Panc1 (cell line): Measurements from ENCODE around the gene APMAP. TPM values are rescaled to one million over a fixed set of nuclear protein-coding genes. Genes with fewer than 3 reads are reported as not detected.

ENCODE experiments used
- ATAC-seq: fragments of 200-7000 bp; cut with Tn5 transposase; 2 replicates; pipeline ENCODE4 v1.9.1; 2020; ENCODE audit warnings: mild to moderate bottlenecking, moderate library complexity
- BruUV-seq: library from RNA; stranded (reverse); fragments of 400-500 nt; replicated peaks from 2 replicates; lab custom pipeline; 2021; lab: Mats Ljungman, UMichigan
- CTCF ChIA-PET: fragments of 300-600 bp; sonication (Branson Sonifier 250); formaldehyde crosslinking; loops from one replicate; lab custom pipeline; 2022; ENCODE audit warnings: antibody characterized with exemption; lab: Charles Lee
- POLR2A ChIA-PET: fragments of 300-600 bp; sonication (Branson Sonifier 250); formaldehyde crosslinking; loops from one replicate; lab custom pipeline; 2022; ENCODE audit warnings: antibody characterized with exemption; lab: Charles Lee
- DNase-seq: peaks from one replicate; pipeline ENCODE4 v3.0.0-alpha.2; 2010; ENCODE audit warnings: low read depth, low spot score
- H3K27ac ChIP-seq: 2 replicates; pipeline ENCODE4 v1.5.1; 2011; ENCODE audit warnings: mild to moderate bottlenecking, low read length, inconsistent platforms
- H3K27me3 ChIP-seq: fragments of 200-500 bp; sonication (Bioruptor generic); 2 replicates; pipeline ENCODE4 v1.6.0; 2014; ENCODE audit warnings: low read length, inconsistent platforms; ENCODE audit not compliant: control insufficient read depth, insufficient read depth
- H3K36me3 ChIP-seq: fragments of 200-500 bp; sonication (Bioruptor generic); 2 replicates; pipeline ENCODE4 v1.5.1; 2014; ENCODE audit warnings: inconsistent platforms, mild to moderate bottlenecking, low read length, moderate library complexity; ENCODE audit not compliant: control insufficient read depth, insufficient read depth
- H3K4me1 ChIP-seq: 2 replicates; pipeline ENCODE4 v1.5.1; 2011; ENCODE audit warnings: inconsistent platforms, mild to moderate bottlenecking, low read length, moderate library complexity; ENCODE audit not compliant: control insufficient read depth, insufficient read depth
- H3K4me3 ChIP-seq, 2 experiments: 2 replicates each; pipeline ENCODE4 v1.5.1; 2011 to 2012; ENCODE audit warnings: low read depth in 2 of 2, low read length in 2 of 2, mild to moderate bottlenecking in 2 of 2, inconsistent platforms in 1 of 2, moderate library complexity in 1 of 2
- H3K9me3 ChIP-seq: fragments of 200-500 bp; sonication (Bioruptor generic); 2 replicates; pipeline ENCODE4 v1.5.1; 2014; ENCODE audit warnings: low read depth, mild to moderate bottlenecking, inconsistent platforms, low read length, moderate library complexity; ENCODE audit not compliant: control insufficient read depth, insufficient read depth
- CTCF ChIP-seq: fragments of 450-650 bp; IDR thresholded peaks from 2 replicates; pipeline ENCODE4 v1.5.1; 2017; ENCODE audit warnings: mild to moderate bottlenecking
- POLR2AphosphoS5 ChIP-seq: IDR thresholded peaks from 2 replicates; pipeline ENCODE4 v1.6.1; 2012; ENCODE audit warnings: mild to moderate bottlenecking, low read depth, low read length, moderate library complexity
- REST ChIP-seq, 2 experiments: IDR thresholded peaks; 2 replicates each; pipeline ENCODE4 v1.6.1; 2011 to 2012; ENCODE audit warnings: low read depth in 2 of 2, control low read depth in 1 of 2, low read length in 1 of 2, mild to moderate bottlenecking in 1 of 2, moderate library complexity in 1 of 2; ENCODE audit not compliant: insufficient read depth in 1 of 2
- SIN3A ChIP-seq: IDR thresholded peaks from 2 replicates; pipeline ENCODE4 v1.6.1; 2012; ENCODE audit warnings: low read depth, mild to moderate bottlenecking, low read length, moderate library complexity, borderline replicate concordance; ENCODE audit not compliant: insufficient read depth
- TCF7L2 ChIP-seq: IDR thresholded peaks from 2 replicates; pipeline ENCODE4 v1.6.1; 2011; ENCODE audit warnings: mild to moderate bottlenecking, low read depth, low read length, inconsistent platforms
- in situ Hi-C: cut with HindIII; loops from 2 replicates; pipeline ENCODE4 v1.10.0; 2016; ENCODE audit warnings: low sequenced_read_pairs, low pct_unique_long_range_greater_than_20kb
- intact Hi-C: fragments of 100-400 bp; cut with micrococcal nuclease; formaldehyde crosslinking; loops from one replicate; pipeline ENCODE4 v1.10.0; 2022; ENCODE audit not compliant: unreplicated experiment
- total RNA-seq: library from RNA; stranded (reverse); gene quantifications from one replicate; pipeline ENCODE4 v1.2.1, GENCODE V29; 2021; ENCODE audit not compliant: unreplicated experiment

The APMAP gene
- total RNA-seq, 1 experiment from 2014 or later = 165 TPM

GRCh38 chr20:24917056-24917455 is 75.5 kb downstream of the APMAP start:
- DNase-seq (no peak), ATAC-seq (no peak)
- ChIA-PET POLR2A (no interaction called here), CTCF (no interaction called here)
- intact Hi-C loops (loop anchor here (5.0 kb wide), 1 partner anchor 135 kb away; no protein-coding TSS in a partner anchor), in situ Hi-C loops (no loop called here)
- H3K36me3 ChIP-seq = no peaks in the 10 kb centered on the region
- no peaks in the 10 kb centered on the region for H3K27me3 ChIP-seq
- BruUV-seq = no TSS peak
- H3K4me1 ChIP-seq = no peaks in the 10 kb centered on the region
- TF ChIP-seq POLR2AphosphoS5 (no peak), TCF7L2 (no peak), CTCF (no peak), SIN3A (no peak), REST (IDR thresholded peaks at IDR 0.05; ENCODE audit: insufficient read depth in 1 of 2, low read depth in 2 of 2, low read length in 1 of 2) (no peak)
- H3K4me3 ChIP-seq = no peak overlapping the region
- H3K27ac ChIP-seq = no peak overlapping the region
- no peaks in the 10 kb centered on the region for H3K9me3 ChIP-seq

GRCh38 chr20:24916412-24916811 is 76.1 kb downstream of the APMAP start:
- intact Hi-C loops = loop anchor here (5.0 kb wide), 1 partner anchor 134 kb away; no protein-coding TSS in a partner anchor

More at GRCh38 chr20:24916412-24916811, 76.1 kb downstream of the APMAP start:
- Histone ChIP-seq H3K4me1 (no peaks in the 10 kb centered on the region), H3K9me3 (no peaks in the 10 kb centered on the region), H3K27ac (no peak overlapping the region), H3K36me3 (no peaks in the 10 kb centered on the region), H3K27me3 (no peaks in the 10 kb centered on the region), H3K4me3 (no peak overlapping the region)
- no TSS peak for BruUV-seq
- ATAC-seq (no peak), DNase-seq (no peak)
- TF ChIP-seq POLR2AphosphoS5 (no peak), TCF7L2 (no peak), SIN3A (no peak), CTCF (no peak), REST (IDR thresholded peaks at IDR 0.05; ENCODE audit: insufficient read depth in 1 of 2, low read depth in 2 of 2, low read length in 1 of 2) (no peak)
- ChIA-PET POLR2A (no interaction called here), CTCF (no interaction called here)
- in situ Hi-C loops = no loop called here
